DND-41 (cell line): ENCODE measurements around the gene SDF2.
"Not testable (repeated sequence)": the region's sequence is repeated elsewhere in the genome, so short reads cannot be mapped to it uniquely, and the experiment has no call there.

Source experiments
- CTCF ChIP-seq: IDR thresholded peaks from 2 replicates; pipeline ENCODE4 v1.5.1; 2012; ENCODE audit warnings: borderline replicate concordance, low read length, moderate library complexity, mild to moderate bottlenecking; ENCODE audit not compliant: poor library complexity, severe bottlenecking; ENCODE audit errors: extremely low read depth
- EZH2 ChIP-seq: IDR thresholded peaks from 3 replicates; pipeline ENCODE4 v1.6.1; 2012; ENCODE audit warnings: borderline replicate concordance, low read depth, mild to moderate bottlenecking, moderate library complexity, low read length, inconsistent platforms; ENCODE audit not compliant: severe bottlenecking

- TF ChIP-seq CTCF, EZH2: not testable (repeated sequence)
Measured at GRCh38 chr17:28659497-28659881, 2.2 kb downstream of the SDF2 start.
